Measurements from ENCODE around the gene TRIM44.

Gene TRIM44

DNA sequence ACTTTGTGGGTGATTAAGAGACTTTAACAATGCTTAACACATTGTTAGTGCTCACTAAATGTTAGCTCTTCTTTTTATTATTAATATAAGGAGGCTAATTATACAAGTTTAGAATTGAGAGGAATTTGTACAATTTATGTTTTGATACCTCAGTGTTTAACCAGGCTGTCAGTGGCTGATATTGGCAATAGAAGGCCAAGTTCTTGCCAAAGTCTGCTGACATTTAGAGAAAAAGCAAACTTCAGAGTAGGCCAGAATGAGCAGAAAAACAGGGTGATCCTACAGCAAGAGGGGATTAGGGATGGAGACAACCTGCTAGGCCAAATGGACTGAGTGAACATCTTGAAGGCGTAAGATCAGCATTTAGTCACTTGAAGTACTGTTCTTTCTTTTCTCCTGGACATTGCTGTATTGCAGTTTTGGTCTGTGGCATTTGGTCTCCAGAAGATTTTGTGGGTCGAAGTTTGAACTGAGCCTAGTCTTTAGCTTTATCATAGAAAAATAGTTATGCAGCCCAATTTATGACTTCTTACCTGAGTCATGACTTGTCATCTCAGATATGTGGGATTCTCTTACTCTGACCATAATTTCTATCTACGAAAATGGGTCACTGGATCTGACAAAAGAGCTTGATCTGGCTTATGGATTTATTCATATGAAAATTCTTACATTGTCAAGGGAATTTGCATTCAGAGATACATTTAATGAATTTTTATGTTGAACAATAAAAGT lies 9.0 kb downstream of the TRIM44 start:
- DNase-seq (ENCODE audit: low read depth, low spot score) = no peak

DNA sequence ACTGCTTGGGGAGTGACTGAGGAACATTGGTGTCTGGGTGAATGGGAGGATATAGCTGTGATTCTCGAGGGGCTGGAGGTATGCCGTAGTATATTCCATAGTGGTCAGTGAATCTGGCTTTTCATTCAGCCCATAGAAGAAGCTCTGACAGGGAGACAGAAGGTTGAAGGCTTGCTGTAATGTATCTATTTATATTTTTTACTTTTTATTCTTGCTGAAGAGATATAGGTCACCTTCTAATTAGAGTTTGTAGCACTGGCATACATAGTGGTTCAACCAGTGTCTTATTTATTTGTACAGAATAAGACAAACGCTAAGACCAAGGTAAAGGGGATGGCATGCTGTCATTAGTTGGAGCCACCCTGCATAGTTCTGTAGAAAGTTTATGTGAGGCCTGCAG lies 10.0 kb downstream of the TRIM44 start:
- no peak for DNase-seq (ENCODE audit: low read depth, low spot score)

DNA sequence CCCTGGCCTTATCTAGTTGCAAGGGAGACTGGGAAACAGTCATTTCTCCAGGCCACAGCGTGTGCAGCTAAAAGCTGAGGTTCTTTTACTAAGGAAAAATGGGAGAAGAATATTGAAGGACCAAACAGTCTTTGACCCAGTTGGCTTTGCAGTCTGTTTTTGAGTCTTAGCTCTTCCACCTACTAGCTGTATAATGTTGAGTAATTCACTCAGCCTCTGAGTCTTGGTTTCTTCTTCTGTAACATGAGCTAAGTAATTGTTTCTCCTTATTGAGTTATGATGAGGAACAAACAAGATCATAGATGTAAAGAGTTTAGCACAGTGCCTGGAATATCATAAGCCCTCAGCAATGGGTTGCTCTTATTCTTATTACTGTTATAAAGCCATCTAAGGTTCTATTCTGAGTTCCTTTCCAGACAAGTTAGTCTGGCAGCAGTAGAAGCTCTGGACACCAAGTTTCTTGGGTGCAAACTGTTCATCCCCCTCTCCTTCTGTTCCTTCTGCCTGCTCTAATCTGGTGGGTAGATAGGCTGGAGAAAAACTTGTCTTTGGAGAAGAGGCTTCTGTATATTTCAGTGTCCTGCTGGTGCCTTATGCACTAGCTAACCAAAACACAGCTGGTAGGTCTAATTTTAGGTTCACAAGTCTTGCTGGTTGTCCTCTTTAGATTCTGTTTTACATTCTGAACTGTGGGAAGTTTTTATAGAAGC lies 13.5 kb downstream of the TRIM44 start:
- DNase-seq (ENCODE audit: low read depth, low spot score) = no peak

DNA sequence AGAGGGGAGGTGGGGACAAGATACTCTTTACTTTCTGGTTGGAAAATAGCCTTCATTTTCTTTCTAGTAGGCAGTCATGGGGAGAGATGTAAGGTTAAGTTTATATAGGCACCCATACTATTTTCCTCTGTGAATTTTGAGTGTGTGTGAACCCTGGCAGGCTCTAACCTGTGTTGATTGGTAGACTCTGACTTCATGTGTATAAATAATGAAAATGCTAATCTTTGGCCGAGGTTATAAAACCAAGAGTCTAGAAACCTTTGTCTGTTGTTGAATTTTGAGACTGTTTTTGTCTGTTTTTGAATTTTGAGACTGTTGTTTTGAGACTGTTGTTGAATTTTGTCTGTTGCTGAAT lies 14.0 kb downstream of the TRIM44 start:
- no peak for DNase-seq (ENCODE audit: low read depth, low spot score)

DNA sequence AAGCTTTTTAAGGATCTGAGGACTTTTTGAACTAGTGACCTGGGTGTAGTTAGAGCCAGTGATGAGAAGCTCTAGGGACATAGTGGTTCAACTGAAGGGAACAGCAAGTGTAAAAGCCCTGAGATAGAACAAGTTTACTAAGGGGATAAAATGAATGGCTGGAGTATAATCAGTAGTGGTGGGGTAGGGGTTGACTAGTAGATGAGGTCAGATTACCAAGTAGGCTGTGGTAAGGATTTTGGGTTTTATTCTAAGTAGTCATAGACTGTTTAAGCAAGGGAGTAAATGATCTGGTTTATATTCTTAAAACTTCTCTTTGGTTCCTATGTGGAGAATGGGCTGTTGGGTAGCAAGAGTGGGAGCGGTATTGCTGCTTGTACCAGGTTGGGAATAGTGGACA lies 15.3 kb downstream of the TRIM44 start:
- DNase-seq (ENCODE audit: low read depth, low spot score) = no peak

DNA sequence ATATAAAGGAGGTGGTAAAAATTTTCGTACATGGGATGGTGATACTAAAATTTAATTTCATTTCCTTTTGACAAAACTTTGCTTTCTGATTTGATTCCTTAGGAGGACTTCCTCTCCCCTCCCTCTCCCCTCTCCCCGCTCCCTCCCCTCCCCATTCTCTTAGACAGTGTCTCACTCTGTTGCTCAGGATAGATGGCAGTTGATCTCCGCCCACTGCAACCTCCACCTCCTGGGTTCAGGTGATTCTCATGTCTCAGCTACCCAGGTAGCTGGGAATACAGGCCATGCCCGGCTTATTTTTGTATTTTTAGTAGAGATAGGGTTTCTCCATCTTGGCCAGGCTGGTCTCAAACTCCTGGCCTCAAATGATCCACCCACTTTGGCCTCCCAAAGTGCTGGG lies 15.9 kb downstream of the TRIM44 start:
- DNase-seq (ENCODE audit: low read depth, low spot score) = no peak

DNA sequence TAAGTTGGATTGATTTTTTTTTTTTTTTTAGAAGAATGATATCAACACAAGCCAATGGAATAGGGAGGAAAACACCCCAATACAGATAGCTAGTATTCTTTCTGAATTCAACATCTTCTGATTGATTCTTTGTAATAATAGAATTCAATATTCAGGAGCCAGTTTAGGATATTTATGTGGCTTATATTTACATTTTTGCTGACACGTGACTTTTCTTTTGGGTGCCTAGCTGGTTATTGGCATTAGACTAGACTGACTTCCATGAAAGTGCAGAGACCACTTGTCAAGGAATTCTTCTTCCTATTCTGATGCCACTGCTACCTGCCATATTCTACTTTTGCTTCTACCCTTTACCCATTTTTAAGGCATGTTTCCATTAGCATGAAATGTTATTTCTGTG lies 16.4 kb downstream of the TRIM44 start:
- no peak for DNase-seq (ENCODE audit: low read depth, low spot score)

DNA sequence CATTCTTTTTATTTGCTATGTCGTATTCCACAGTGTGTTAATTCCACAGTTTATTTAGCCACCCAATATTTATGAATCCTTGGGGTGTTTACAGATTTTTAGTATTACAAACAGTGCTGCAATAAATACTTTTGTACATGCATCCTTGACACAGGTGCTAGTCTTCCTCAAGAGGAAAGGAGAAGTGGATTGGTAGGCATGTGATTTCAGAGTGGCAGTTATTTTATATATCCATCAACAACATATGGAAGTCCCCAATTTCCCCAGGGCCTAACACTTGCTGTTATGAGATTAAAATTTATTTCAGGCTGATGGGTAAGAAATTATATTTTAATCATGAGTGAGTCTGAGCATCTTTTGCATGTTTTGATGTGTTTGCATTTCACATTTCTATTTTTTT lies 17.9 kb downstream of the TRIM44 start:
- no peak for DNase-seq (ENCODE audit: low read depth, low spot score)

DNA sequence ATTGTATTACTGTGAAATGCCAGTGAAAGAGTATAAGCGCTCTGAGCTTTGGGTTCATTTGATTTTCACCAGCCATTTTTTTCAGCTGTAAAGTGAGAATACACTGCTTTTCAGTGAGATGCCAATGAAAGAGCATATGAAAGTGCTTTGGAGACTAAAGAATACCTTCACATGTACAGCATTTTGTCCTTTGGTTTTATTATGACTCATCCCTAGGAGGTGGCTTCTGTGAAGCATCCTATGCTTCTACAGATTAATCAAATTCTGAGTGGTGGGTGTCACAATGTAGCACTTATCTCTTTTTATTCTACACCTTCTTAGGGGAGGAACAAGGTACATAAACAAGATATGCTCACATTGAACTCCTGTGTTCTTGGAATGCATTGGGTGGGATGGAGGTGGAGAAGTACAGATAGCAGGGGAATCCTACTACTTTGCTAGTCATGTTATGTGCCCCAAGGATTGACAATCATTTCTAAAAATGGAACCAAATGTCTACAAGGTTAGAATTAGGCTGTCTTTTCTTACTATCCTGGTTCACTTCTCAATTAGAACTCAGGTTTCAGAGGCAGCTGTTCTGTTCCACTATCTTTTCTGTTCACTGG lies 18.7 kb downstream of the TRIM44 start:
- DNase-seq (ENCODE audit: low read depth, low spot score) = no peak

DNA sequence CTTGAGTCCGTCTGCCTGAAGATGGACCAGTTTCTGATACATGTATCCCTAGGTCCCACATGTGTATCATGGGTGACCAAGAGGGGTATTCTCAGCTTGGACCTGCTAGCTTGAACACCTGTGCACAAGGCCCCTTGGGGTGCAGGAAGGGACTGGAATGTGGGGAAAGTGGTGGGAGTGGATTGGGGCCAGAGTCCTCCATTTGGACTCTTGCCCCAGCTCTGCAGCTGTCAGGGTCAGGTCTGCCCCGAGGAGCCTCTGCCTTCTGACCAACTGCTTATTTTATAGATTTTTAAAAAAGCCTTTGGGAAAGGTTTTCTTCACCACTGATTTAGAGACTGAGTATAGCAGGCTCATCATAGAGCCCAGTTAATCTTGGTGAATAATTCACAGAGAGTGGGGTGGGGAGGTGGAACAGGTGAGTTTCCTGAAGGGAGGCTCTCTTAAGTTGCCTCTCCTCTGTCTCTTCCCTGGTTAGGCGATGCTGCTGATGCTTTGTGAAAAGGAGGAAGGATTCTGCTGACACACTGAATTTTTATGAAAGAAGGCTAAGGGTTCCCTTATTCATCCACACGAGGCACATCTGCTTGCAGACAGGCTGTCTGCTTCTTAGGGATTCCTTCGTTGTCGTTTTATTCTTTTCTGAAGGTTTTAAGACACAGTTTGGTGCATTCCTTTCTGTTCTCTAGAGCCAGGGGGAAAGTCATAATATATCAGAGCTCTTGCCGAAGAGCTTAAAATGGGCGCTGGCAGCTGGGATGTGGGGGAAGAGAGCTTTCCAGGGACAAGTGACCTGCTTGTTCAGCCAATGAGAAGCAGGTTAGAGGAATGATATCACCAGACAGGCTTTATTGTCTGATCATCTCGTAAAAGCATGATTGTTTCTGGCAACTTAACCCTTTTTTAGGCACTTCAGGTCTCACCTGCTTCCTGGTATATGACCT lies 19.9 kb downstream of the TRIM44 start:
- no peak for DNase-seq (ENCODE audit: low read depth, low spot score)

DNA sequence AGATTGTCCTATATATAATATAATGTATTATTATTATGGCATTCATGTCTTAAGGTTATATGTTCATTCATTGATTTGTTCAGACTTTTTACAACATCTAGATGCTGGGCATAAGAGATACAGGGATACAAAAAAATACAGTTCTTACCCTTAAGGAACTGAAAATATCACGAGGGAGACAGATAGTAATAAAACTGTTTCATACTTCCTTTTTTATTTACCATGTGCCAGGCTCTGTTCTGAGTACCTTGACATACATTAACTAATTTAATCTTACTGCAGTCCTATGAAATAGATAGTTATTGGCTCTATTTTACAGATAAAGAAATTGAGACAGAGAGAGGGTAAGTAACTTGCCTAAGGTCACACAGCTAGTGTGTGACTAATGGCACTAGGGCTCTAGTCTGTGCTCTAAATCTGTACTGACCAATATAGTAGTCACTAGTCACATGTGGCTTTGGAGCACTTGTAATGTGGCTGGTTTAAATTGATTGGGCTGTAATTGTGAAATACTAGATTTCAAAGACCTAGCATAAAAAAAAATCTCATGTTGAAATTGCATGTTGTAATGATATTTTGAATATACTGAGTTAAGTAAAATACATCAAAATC lies 21.3 kb downstream of the TRIM44 start:
- DNase-seq (ENCODE audit: low read depth, low spot score) = no peak

DNA sequence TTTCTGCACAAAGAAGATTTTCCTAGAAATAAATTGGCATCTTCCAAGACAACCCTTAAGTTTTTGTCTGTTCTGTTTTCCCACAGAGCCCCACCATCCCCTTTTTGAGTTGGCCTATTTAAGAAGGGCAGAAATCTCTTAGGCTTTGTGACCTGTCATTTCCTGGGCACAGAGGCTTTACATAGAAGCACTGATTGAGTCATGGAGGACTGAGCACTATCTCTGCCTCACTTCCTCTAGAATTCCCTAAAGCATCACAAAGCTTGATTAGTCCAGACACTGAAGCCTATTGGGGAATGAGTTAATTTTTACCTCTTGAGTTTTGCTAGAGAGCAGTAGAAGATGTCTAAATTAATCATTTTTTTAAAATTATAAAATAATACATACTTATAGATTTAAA lies 25.4 kb downstream of the TRIM44 start:
- DNase-seq (ENCODE audit: low read depth, low spot score) = no peak

DNA sequence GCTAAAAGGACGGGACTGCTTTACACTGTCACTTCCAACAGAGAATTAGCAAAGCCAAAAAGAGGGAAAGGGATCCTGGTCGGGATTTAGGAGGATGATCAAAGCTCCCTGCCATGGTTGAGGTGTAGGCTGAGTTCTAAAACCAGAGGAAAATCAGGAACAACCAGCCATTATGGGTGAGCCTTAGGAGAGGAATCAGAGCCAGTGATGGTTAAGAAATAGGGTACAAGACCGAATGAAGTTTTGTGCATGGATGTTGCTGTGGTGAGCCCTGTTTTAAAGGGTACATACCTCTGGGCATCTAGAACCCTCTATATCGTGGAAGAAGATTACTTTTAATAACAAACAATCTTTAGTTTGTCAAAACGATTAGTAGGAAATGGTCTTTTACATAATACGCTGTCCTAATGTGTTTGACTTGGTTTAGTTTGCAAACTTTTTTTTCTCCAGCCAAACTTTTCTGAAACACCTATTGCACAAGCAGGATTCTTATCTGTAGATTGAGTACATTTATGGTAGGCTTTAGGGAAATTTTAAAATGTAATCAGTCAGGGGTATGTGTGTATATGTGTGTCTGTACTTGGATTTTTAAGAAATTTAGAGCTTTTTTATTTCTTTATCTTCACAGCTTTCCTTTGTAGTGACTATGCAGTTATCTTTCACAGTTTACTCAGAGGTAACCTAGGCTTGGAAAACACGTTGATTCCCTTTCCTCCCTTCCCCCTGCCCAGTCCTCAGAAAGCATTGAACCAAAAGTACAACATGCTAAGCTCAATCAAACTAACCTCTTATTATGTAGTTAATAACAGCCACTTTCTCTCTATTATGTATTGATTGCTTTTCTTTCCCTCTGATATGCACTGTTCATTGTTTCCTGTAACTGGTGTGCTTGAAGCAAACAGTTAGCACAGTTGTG lies 26.8 kb downstream of the TRIM44 start:
- no peak for DNase-seq (ENCODE audit: low read depth, low spot score)

DNA sequence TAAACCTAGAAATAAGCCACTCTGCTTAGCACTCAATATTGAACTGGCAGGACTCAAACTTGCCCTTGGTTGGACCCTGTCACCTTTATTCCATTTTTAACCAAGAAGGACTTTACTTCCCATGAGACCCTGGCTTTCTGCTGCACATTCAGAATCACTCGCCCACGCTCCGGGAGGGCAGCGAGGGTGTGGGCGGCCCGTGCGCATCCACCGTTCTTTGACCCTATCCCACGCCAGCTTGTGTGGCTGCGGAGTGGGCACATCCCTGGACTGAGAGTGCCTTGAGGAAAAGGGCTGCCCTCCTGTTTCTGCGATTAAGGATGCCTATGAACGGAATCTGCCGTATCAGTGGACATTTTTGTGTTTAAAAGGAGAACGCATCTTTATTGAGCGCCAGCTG lies 39.6 kb downstream of the TRIM44 start:
- no peak for DNase-seq (ENCODE audit: low read depth, low spot score)

DNA sequence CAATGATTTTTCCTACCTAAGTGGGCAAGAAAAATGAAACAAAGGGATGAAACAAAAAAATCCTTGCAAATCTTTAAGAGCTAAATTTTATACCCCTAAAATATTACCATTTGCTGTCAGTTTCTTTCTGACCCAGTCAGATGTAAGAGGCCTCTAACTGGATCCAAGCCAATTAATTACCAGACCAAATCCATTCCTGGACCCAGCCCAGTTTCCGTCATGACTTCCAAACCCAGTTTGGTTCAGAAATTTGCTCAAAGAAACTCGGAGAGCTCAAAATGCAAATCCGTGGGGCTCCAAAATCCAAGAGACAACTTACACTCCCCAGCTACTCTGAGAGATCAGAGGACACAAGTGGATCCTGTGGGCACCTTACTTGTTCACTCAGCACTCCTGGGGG lies 46.8 kb downstream of the TRIM44 start:
- DNase-seq (ENCODE audit: low read depth, low spot score) = no peak

DNA sequence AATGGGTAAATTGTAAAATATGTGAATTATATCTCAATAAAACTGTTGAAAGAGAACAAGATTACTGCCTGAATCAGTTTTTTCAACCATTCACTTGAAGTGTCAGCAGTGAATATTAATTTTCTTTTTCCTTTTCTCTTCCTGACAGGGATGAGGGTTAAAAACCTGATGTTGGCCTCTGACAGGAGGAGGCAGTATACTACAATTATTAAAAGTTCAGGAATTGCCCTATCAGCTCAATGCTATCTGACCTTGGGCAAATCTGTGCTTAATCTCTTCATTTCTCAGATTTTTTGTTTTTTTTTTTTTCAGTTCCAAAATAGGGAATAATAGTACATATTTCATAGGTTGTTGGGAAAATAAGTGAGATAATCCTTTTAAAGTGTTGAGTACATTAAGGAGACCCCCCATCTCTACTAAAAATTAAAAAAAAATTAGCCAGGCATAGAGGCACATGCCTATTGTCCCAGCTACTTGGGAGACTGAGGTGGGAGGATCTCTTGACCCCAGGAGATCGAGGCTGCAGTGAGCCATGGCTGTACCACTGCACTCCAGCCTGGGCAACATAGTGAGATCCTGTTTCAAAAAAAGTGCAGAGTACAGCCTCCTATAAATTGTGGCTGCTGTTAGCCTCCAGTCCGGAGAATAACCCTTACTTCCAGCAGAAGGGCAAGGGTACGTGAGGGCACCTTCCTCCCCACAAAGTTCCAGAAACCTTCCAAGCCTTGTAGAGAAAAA lies 48.8 kb downstream of the TRIM44 start:
- DNase-seq (ENCODE audit: low read depth, low spot score) = no peak

DNA sequence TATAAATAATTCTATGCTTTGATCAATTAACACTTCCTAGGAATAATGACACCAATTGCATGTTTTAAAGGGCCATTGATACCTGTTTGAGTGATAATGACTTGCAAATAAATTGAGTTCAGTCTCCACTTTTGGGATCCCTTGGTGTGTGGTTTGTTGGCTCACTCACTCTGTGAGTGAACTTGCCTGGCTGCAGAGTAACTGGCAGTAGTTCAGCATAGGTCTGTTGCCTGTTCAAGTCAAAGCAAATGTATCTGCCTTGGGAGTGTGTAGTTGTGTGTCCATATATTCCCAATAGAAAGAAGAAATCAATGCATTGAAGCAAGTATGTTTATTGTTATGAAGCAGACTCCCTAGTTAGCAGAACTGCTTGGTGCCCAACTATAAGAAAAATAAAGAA lies 49.3 kb downstream of the TRIM44 start:
- DNase-seq (ENCODE audit: low read depth, low spot score) = no peak

DNA sequence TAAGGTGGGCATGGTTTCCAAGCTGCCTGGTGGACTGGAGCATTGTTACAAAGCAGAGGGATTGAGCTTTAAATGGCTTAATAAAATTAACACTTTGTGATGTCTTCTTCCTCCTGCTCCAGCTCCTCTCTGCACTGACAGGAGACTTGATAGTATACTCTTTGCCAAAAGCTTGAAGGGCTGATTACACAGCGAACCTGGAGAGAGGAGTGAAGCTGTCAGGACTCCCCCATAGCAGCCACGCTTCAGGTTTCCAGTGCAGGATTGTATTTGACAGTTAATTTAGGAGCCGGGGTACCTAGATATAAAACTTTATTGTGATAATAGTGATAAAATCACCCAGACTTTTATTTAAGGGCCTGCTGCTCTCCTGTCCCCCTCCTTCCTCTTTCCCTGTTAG lies 50.0 kb downstream of the TRIM44 start:
- DNase-seq (ENCODE audit: low read depth, low spot score) = no peak

DNA sequence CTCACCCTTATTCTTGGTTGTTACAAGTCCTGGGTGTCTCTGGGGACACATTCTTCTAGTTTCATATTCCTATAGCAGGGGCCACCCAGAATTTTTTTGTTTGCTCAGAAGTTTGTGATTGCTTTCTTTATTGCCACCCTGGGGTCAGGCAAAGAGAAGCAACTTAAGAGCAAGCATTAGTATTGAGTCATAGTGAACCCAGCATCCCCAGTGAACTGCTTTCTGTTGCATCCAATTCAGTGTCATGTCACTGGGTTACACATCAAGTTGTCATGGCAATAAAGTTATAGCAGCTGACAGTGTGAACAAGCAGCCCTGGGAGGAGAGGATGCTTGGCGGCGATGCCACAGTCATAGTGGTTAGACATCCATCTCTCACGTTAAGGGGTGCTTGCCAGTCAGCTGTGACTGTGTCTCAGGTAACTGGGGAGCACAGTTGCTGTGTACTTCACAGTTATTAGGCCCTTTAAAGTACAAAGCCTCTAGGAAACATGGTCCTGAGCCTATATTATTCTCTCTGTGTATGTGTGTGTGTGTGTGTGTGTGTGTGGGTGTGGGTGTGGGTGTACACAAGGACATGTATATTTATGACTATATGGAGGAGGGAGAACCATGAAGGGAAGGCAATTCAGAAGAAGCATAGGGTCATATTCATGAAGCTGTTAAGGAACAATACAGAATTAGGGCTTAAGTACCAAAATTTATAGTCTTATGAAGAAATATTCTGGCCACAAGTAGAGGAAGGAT lies 52.5 kb downstream of the TRIM44 start:
- DNase-seq (ENCODE audit: low read depth, low spot score) = no peak
